K562 (cell line): ENCODE measurements around the gene ABCC6. TPM values are rescaled to one million over a fixed set of nuclear protein-coding genes. Genes with fewer than 3 reads are reported as not detected.
"Not testable (repeated sequence)": the region's sequence is repeated elsewhere in the genome, so short reads cannot be mapped to it uniquely, and the experiment has no call there.

ENCODE experiments used
- ATAC-seq: fragments of 200-7000 bp; cut with Tn5 transposase; 3 replicates; pipeline ENCODE4 v1.9.1; 2020; ENCODE audit warnings: moderate library complexity
- BruUV-seq: library from RNA; stranded (reverse); fragments of 400-500 nt; replicated peaks from 2 replicates; lab custom pipeline; 2021; lab: Mats Ljungman, UMichigan
- CTCF ChIA-PET: fragments of 300-600 bp; formaldehyde crosslinking; extraction: SDS; loops from one replicate; lab custom pipeline; 2021; ENCODE audit warnings: low intra/inter-chr PET ratio; lab: Yijun Ruan, JAX
- POLR2A ChIA-PET: fragments of 300-600, 350-650 bp; sonication (Branson Sonifier 250); formaldehyde crosslinking; extraction: SDS; loops from one replicate; lab custom pipeline; 2021; ENCODE audit warnings: antibody characterized with exemption, inconsistent platforms; lab: Yijun Ruan, JAX
- DNase-seq, 4 experiments: peaks; one replicate each; pipeline versions ENCODE4 v3.0.0 to v3.0.0-alpha.2; 2011 to 2018; ENCODE audit warnings: low spot score in 3 of 4, mixed read lengths in 3 of 4; ENCODE audit errors: extremely low read depth in 1 of 4
- FAIRE-seq: peaks from 2 replicates; lab custom pipeline; 2011; peaks lifted over from hg19 to GRCh38; lab: Jason Lieb, UNC
- H2AFZ ChIP-seq: 2 replicates; pipeline ENCODE4 v1.6.0; 2011; ENCODE audit warnings: low read depth, low read length, control low read depth, inconsistent platforms
- H3K27ac ChIP-seq: fragments of 200-600 bp; 3 replicates; pipeline ENCODE4 v1.8.0; 2011; ENCODE audit warnings: low read depth, mild to moderate bottlenecking, control low read depth, inconsistent platforms, low read length, moderate library complexity, mixed read lengths; ENCODE audit errors: extremely low read depth
- H3K27me3 ChIP-seq, 2 experiments: fragments of 300-600 bp in 1 of 2; 2 replicates in 1 of 2; 3 replicates in 1 of 2; pipeline versions ENCODE4 v1.6.0 to v1.8.0; 2011; ENCODE audit warnings: inconsistent platforms in 2 of 2, low read length in 2 of 2, mild to moderate bottlenecking in 1 of 2, mixed read lengths in 1 of 2, moderate library complexity in 1 of 2; ENCODE audit not compliant: control insufficient read depth in 2 of 2, insufficient read depth in 2 of 2
- H3K36me3 ChIP-seq: fragments of 300-600 bp; 3 replicates; pipeline ENCODE4 v1.8.0; 2011; ENCODE audit warnings: mild to moderate bottlenecking, low read length, inconsistent platforms; ENCODE audit not compliant: control insufficient read depth, insufficient read depth
- H3K4me1 ChIP-seq, 2 experiments: fragments of 200-600 bp in 1 of 2; replicated peaks in 1 of 2; 2 replicates in 1 of 2; 3 replicates in 1 of 2; pipeline versions ENCODE4 v1.5.1 to v1.8.0; 2011; ENCODE audit warnings: inconsistent platforms in 2 of 2, low read length in 2 of 2, mild to moderate bottlenecking in 1 of 2, mixed read lengths in 1 of 2, moderate library complexity in 1 of 2; ENCODE audit not compliant: control insufficient read depth in 2 of 2, insufficient read depth in 2 of 2
- H3K4me2 ChIP-seq: 2 replicates; pipeline ENCODE4 v1.6.1; 2011; ENCODE audit warnings: low read length, control low read depth, inconsistent platforms, mixed read lengths; ENCODE audit not compliant: insufficient read depth
- H3K4me3 ChIP-seq: fragments of 200-600 bp; sonication (generic), shearing (Covaris generic); 2 replicates; pipeline ENCODE4 v1.5.1; 2016; ENCODE audit warnings: control low read depth, inconsistent platforms
- H3K79me2 ChIP-seq: fragments of 200-600 bp; 3 replicates; pipeline ENCODE4 v1.8.0; 2011; ENCODE audit warnings: low read length, inconsistent platforms; ENCODE audit not compliant: control insufficient read depth, insufficient read depth
- H3K9ac ChIP-seq, 2 experiments: 2 replicates each; pipeline versions ENCODE4 v1.6.0 to v1.6.1; 2011; ENCODE audit warnings: low read depth in 2 of 2, low read length in 2 of 2, control low read depth in 1 of 2, inconsistent platforms in 1 of 2, mild to moderate bottlenecking in 1 of 2, mixed read lengths in 1 of 2; ENCODE audit not compliant: insufficient read depth in 1 of 2
- H3K9me1 ChIP-seq: one replicate; pipeline ENCODE4 v1.6.0; 2011; ENCODE audit warnings: inconsistent platforms, mild to moderate bottlenecking, low read length, moderate library complexity; ENCODE audit not compliant: control insufficient read depth, insufficient read depth
- H3K9me3 ChIP-seq: replicated peaks from 2 replicates; pipeline ENCODE4 v1.5.1; 2011; ENCODE audit warnings: low read depth, low read length, inconsistent platforms; ENCODE audit not compliant: control insufficient read depth, insufficient read depth
- H4K20me1 ChIP-seq: replicated peaks from 2 replicates; pipeline ENCODE4 v1.6.1; 2011; ENCODE audit warnings: low read length, inconsistent platforms, mixed read lengths; ENCODE audit not compliant: control insufficient read depth, insufficient read depth
- HNRNPL ChIP-seq: fragments of 200-400 bp; formaldehyde crosslinking; IDR thresholded peaks from 2 replicates; pipeline ENCODE4 v1.6.1; 2017; ENCODE audit warnings: low read depth, mild to moderate bottlenecking, low read length
- RBM25 ChIP-seq: fragments of 200-400 bp; formaldehyde crosslinking; IDR thresholded peaks from 2 replicates; pipeline ENCODE4 v1.6.1; 2018; ENCODE audit warnings: low read length, low read depth, moderate library complexity; ENCODE audit not compliant: severe bottlenecking
- RFX1 ChIP-seq: fragments of 450-650 bp; IDR thresholded peaks from 2 replicates; pipeline ENCODE4 v1.6.1; 2016; ENCODE audit warnings: mild to moderate bottlenecking, moderate library complexity
- ZNF146 ChIP-seq: IDR thresholded peaks from one replicate; pipeline ENCODE4 v1.6.1; 2018; ENCODE audit warnings: missing compliant biosample characterization; ENCODE audit not compliant: unreplicated experiment
- ZNF431 ChIP-seq: sonication (generic); formaldehyde crosslinking; IDR thresholded peaks from 2 replicates; pipeline ENCODE4 v1.8.0; 2022; ENCODE audit warnings: mild to moderate bottlenecking, missing genetic modification reagents
- WGBS: fragments of 100-300 bp; shearing (Covaris generic); methylation state at CpG from one replicate; pipeline ENCODE4 v1.1.6; 2016; ENCODE audit warnings: low coverage, mixed read lengths; ENCODE audit not compliant: insufficient coverage; ENCODE audit errors: missing lambda C conversion rate; 5-methylcytosine and 5-hydroxymethylcytosine counted together
- in situ Hi-C: fragments of 300-500 bp; cut with MboI; formaldehyde crosslinking; loops from 4 replicates; pipeline ENCODE4 v1.15.0; 2018; ENCODE audit warnings: inconsistent platforms, mixed read lengths
- intact Hi-C: fragments of 100-400 bp; cut with micrococcal nuclease; formaldehyde crosslinking; loops from 2 replicates; pipeline ENCODE4 v1.14.2; 2022
- polyA plus RNA-seq, 8 experiments: library from polyadenylated mRNA; depleted of rRNA in 4 of 8; stranded (reverse) in 5 of 8; unstranded in 3 of 8; fragments of >200 nt; fragmentation: Nextera tagmentation in 2 of 8; fragmentation: Illumina TruSeq in 1 of 8; extraction: Ambion mirVana in 2 of 8; extraction: Trizol in 1 of 8; gene quantifications; 2 replicates each; pipeline versions ENCODE4 v1.2.1 to v1.2.3, GENCODE V29; 2011 to 2014; ENCODE audit warnings: inconsistent platforms in 1 of 8, missing spikeins in 1 of 8
- total RNA-seq, 7 experiments: library from RNA; depleted of rRNA in 6 of 7; stranded (reverse); fragments of >200 nt in 6 of 7; fragmentation: Illumina TruSeq in 2 of 7; extraction: Trizol in 2 of 7; gene quantifications; 2 replicates each; pipeline versions ENCODE4 v1.2.1 to v1.2.3, GENCODE V29; 2011 to 2021; ENCODE audit warnings: low replicate concordance in 1 of 7

Gene ABCC6
- total and polyA plus RNA-seq, 9 of the 15 experiments (the other 6 are each of a cell fraction or from before 2014, with no cell fraction given), result 0.03 to 0.46 (median 0.07) TPM; not detected in 4

GRCh38 chr16:16162591-16162990 is 60.7 kb downstream of the ABCC6 start:
- 2% methylated on average over 3 of the region's 3 CpGs for WGBS
- CTCF ChIA-PET, result no interaction called here
- no peak overlapping the region for H3K4me3 ChIP-seq
- H3K79me2 ChIP-seq, result no peaks in the 10 kb centered on the region
- TF ChIP-seq HNRNPL (no peak), RBM25 (peak; percentile 28), ZNF146 (CRISPR knock-in tag) (no peak), RFX1 (peak; percentile 59)
- POLR2A ChIA-PET, result interaction anchor here (1.3 kb wide), 1 partner anchor 11 kb away, joined by 3 read pairs; no protein-coding TSS in a partner anchor
- H3K9me3 ChIP-seq, result no peaks in the 10 kb centered on the region
- BruUV-seq, result no TSS peak
- H2AFZ ChIP-seq, result no peak overlapping the region
- H3K36me3 ChIP-seq, result no peaks in the 10 kb centered on the region
- H3K27me3 ChIP-seq, result peaks cover 0 to 11% of the 10 kb centered on the region in 2 experiments; a peak in 2 of 5 replicates
- ATAC-seq (no peak), DNase-seq (no peak), FAIRE-seq (no peak)
- no peaks in the 10 kb centered on the region for H3K9me1 ChIP-seq
- H3K27ac ChIP-seq, result no peak overlapping the region
- intact Hi-C loops, result no loop called here
- H4K20me1 ChIP-seq, result no peaks in the 10 kb centered on the region
- no peak overlapping the region for H3K4me2 ChIP-seq
- H3K4me1 ChIP-seq, result no peaks in the 10 kb centered on the region
- in situ Hi-C loops, result no loop called here
- H3K9ac ChIP-seq, result no peak overlapping the region

DNA sequence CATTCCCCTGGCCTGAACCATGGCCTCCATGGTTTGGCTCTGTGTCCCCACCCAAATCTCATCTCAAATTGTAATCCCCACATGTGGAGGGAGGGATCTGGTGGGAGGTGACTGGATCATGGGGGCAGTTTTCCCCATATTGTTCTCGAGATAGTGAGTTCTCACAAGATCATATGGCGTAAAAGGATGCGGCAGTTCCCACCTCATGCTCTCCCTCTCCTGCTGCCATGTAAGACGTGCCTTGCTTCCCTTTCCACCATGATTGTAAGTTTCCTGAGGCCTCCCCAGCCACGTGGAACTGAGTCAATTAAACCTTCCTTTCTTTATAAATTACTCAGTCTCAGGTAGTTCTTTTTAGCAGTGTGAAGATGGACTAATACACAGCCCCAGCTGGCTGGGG is 61.5 kb downstream of the ABCC6 start:
- peaks cover 0 to 11% of the 10 kb centered on the region in 2 experiments; a peak in 2 of 5 replicates for H3K27me3 ChIP-seq
- H4K20me1 ChIP-seq, in situ Hi-C loops, CTCF ChIA-PET, H3K36me3 ChIP-seq, ATAC-seq, H3K9me1 ChIP-seq, H3K4me1 ChIP-seq, H3K9me3 ChIP-seq, POLR2A ChIA-PET, BruUV-seq, H3K9ac ChIP-seq: not testable (repeated sequence)
- WGBS, result 36% methylated on average over 5 of the region's 5 CpGs
- TF ChIP-seq ZNF431, result peak; percentile 98
- TF ChIP-seq, all 486 proteins: peak for 1; not testable (repeated sequence) for 485
- DNase-seq, H3K4me3 ChIP-seq, FAIRE-seq, H3K27ac ChIP-seq, H3K4me2 ChIP-seq, H3K79me2 ChIP-seq, H2AFZ ChIP-seq, intact Hi-C loops: not testable (repeated sequence)
